ENCODE data around the gene VSIR.

VSIR gene

DNA sequence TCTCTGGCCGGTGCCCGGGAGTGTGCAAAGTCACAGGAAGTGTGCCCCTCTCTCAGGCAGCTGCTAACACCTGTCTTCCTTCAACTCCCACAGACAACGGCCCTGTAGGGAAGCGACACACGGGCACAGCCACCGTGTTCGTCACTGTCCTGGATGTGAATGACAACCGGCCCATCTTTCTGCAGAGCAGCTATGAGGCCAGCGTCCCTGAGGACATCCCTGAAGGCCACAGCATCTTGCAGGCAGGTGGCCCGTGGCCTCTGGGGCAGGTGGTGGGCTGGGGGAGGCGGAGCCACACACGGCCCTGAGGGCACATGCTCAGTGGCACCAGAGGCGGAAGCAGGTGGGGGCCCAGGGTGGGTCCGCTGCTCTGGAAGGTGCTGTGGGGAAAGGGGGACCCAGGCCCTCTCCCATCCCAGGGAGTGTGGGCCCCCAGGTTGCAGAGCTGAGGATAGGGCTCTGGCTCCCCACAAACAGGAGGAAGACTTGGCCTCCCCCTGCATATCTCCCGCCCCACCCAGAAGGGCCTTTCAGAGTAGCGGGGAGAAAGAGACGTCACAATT, 60.7 kb downstream of the VSIR start:
- DNase-seq (ENCODE audit: low spot score) = no peak

DNA sequence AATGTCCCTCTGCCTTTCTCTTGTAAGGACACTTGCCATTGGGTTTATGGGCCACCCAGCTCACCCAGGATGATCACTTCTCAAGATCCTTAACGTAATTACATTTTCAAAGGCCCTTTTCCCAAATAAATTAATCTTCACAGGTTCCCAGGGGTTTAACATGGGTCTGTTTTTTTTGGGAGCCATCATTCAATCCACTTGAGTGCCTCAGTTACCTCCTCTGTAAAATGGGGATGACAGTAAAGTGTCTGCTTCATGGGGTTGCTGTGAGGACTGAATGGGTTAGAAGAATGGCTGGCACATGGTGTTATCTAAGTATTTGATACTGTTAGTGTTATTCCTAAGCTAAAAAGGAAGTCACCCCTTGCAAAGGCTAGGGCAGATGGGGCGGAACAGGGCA, 61.1 kb downstream of the VSIR start:
- no peak for DNase-seq (ENCODE audit: low spot score)

DNA sequence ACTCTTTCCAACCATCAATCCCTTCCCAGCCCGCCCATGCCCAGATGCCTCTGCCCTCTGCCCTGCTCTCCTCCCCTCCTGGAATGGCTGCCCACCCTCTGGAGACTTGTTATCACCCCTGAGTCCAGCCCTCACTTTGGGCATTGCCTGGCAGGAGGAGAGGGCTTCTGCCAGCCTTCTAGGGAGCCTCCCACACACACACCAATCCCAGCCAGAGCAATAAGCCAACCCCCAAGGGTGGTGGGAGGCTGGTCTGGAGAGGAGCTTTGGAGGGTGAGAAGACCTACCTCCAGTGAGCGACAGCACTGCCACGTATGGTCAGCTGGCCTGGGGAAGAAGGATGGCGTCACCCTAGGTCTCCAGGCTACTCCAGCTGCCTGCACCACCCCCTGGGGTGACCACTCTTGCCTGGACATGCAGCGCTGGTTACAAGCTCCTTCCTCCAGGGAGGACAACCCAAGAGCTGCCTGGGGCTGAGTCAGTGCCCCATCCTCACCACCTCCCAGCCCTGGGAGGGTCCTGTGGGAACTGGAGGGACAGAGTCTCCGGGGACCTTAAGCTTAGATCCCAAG, 62.2 kb downstream of the VSIR start:
- DNase-seq (ENCODE audit: low spot score) = no peak

DNA sequence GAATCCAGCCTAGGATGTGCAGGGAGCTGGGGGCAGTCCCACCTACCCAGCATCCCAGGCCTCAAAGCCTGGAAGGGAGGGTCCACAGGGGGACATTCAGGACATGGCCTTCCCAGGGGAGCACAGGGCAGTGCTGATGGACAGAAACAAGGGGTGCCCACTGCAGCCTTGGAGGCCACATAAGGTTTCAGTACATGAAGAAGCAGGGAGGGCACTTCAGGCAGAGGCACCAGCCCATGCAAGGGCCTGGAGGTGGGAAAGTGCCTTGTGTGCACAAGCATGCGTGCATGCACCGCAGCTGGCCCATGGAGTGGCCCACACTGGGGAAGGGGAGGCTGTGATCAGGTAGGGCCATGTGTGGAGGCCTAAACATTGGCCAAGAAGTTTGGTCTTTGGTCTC, 62.8 kb downstream of the VSIR start:
- no peak for DNase-seq (ENCODE audit: low spot score)

DNA sequence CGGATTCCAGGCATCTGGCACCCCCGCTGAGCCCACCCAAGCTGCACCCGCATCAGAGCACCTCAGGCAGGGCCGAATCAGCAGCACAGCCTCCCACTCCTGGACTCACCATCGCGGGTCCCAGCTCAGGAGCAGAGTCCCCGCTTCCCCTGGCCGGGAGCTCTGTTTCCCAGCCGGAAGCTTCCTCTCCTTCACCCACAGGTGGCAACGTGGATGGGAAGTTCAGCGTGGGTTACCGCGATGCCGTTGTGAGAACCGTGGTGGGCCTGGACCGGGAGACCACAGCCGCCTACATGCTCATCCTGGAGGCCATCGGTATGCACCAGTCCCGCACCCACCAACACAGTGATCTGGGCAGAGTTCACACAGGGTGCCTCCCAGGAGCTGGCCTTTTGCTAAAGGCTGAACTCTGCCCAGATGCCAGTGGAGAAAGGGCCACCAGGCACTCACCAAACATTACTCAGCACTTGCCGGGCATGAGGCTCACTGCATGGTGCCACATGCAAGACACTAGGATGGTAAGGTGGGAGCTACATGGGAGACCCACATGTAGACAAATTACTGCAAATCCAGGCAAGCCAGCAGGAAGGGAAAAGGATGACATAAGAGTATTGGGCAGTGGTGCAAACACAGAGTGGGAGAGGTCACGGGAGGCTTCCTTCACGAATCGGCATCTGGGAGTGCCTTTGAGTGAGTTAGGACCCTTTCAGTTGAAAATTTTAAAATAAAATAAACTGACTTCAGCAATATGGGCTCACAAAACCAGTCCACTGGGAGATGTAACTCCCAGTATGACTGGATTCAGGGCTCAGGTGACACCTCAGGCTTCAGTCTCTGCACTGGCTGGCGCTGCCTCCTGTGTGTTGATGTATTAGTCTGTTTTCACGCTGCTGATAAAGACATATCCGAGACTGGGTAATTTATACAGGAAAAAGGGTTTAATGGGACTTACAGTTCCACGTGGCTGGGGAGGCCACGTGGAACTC, 64.1 kb downstream of the VSIR start:
- no peak for DNase-seq (ENCODE audit: low spot score)

GRCh38 chr10:71708301-71708703, 65.0 kb downstream of the VSIR start:
- DNase-seq (ENCODE audit: low spot score) = peak; percentile 67

DNA sequence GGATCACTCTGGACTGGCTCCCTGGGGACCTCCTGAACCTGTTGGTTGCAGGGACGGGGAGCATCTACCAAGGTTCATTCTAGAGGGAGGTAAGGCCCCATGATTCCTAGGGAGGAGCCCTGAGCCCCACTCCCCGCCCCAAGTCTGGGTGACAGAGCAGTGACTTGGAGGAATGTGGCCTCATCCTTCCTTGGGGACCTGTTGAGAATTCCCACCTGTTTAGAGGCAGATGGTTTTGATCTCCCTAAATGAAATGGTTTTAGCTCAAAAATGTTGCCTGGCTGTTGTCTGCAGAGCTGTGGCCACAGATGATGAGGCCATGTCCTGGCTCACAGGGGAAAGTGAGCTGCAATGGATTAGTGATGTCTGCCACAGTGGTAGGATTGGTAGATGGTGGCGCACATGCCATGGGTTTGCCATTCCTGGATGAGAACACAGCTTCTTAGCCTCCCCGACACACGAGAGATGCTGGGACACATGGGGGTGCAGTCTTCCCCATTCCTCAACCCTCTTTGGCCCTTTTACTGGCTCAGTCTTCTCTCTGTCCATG, 66.0 kb downstream of the VSIR start:
- DNase-seq (ENCODE audit: low spot score) = no peak

DNA sequence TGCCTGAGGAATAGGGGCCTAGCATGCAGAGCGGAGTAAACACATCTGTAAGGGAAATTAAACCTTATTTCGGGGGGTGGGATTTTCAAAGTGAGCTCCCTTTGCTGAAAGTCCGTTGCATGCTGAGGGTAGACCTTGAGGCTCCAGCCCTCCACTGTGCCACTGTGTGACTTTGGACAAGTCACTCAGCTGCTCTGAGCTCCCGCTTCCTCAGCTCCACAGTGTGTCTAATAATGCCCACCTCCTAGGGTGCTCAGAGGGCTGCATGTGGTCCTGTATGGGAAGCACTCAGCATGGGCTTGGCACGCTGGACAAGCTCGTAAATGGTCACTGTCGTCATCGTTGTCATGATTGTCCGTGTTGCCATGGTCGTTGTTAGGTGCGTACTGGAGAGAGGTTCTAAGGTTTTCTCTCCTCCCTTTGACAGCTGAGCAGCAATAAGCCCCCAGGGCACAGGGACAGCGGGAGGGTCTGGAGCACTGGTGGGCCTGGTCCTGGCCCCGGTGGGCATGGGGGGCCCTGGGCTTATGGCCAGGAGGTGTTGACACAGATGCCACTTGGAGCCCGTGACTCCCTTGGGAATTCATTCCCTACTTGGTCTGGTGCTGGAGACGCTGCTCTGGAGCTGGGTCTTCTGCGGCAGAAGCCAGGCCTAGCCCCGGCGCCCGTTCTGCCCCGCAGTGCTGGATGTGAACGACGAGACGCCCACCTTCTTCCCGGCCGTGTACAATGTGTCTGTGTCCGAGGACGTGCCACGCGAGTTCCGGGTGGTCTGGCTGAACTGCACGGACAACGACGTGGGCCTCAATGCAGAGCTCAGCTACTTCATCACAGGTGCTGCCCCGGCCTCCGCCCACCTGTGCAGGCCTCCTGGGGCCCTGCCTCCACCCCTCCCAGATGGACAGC, 66.9 kb downstream of the VSIR start:
- no peak for DNase-seq (ENCODE audit: low spot score)

DNA sequence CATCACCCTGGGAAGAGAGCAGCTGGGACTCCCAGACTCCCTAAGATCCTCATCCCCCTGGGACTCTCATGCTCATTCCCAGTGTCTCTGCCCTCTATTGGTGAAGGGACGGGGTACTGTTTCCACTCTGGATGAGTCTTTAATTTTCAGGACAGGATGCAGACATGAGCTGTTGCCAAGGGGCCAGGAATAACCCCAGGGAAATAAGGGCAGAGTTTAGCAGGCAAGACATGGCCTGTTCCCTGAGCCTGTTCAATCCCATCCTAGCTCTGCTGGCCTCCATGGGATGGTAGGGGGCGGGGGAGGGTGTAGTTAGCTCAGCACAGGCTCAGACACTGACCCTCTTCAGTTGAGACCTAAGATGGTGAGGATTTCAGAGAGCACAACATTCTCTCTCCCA, 67.7 kb downstream of the VSIR start:
- DNase-seq (ENCODE audit: low spot score) = no peak

DNA sequence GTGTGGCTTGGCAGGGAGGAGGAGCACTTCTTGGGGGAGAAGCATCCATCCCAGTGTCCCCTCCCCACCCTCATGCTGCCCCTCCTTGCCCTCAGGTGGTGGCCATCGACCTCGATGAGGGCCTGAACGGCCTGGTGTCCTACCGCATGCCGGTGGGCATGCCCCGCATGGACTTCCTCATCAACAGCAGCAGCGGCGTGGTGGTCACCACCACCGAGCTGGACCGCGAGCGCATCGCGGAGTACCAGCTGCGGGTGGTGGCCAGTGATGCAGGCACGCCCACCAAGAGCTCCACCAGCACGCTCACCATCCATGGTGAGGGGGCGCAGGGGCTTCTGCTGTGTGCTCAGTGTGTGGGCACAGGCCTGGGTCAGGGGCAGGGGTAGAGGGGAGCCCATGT, 68.5 kb downstream of the VSIR start:
- no peak for DNase-seq (ENCODE audit: low spot score)

- DNase-seq (ENCODE audit: low spot score) = no peak
Measured at GRCh38 chr10:71703577-71703976, 69.7 kb downstream of the VSIR start.

GRCh38 chr10:71701496-71702132, 71.7 kb downstream of the VSIR start:
- no peak for DNase-seq (ENCODE audit: low spot score)

GRCh38 chr10:71700731-71701368, 72.5 kb downstream of the VSIR start:
- no peak for DNase-seq (ENCODE audit: low spot score)

DNA sequence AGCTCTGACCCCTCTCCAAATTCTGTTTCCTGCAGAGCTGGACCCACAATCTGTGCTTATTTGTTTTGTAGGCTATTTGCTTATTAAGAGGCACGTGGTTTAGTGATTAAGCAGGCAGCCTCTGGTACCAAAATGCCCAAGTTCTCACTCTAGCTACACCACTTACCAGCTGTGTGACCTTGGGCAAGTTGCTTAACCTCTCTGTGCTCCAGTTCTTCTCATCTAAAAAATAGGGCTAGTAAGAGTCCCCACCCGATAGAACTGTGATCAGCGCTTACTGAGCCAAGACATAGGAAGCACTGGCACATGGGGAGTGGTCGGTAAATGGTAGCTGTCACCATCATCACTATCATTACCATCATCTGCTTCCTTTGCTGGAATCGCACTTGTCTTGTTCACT, 74.6 kb downstream of the VSIR start:
- peak; percentile 17 for DNase-seq (ENCODE audit: low spot score)

GRCh38 chr10:71697938-71698709, 75.2 kb downstream of the VSIR start:
- peak; percentile 66 for DNase-seq (ENCODE audit: low spot score)

All from CD4-positive, alpha-beta T cell treated with Interleukin-2 at 100 ng/mL for 4 hours (primary cell).